KMS-11 (cell line): ENCODE results near the gene CMIP.

Source experiments
- H2AFZ ChIP-seq: fragments of 200-600 bp; sonication (generic); 2 replicates; pipeline ENCODE4 v1.6.1; 2016; ENCODE audit warnings: antibody characterized with exemption, mixed run types, low read depth
- H3K27ac ChIP-seq: fragments of 200-600 bp; sonication (generic); 2 replicates; pipeline ENCODE4 v1.6.1; 2016; ENCODE audit warnings: mild to moderate bottlenecking, mixed run types
- H3K27me3 ChIP-seq: fragments of 200-600 bp; sonication (generic); 2 replicates; pipeline ENCODE4 v1.6.1; 2017; ENCODE audit warnings: mild to moderate bottlenecking, low read depth, mixed run types, moderate library complexity; ENCODE audit not compliant: insufficient read depth
- H3K36me3 ChIP-seq: fragments of 200-600 bp; sonication (generic); 2 replicates; pipeline ENCODE4 v1.6.1; 2017; ENCODE audit warnings: mild to moderate bottlenecking, mixed run types; ENCODE audit not compliant: insufficient read depth
- H3K4me1 ChIP-seq: fragments of 200-600 bp; sonication (generic); 2 replicates; pipeline ENCODE4 v1.6.1; 2016; ENCODE audit warnings: mild to moderate bottlenecking, low read depth, mixed run types; ENCODE audit not compliant: poor library complexity, severe bottlenecking
- H3K4me2 ChIP-seq: fragments of 200-600 bp; sonication (generic); 2 replicates; pipeline ENCODE4 v1.7.0; 2016; ENCODE audit warnings: mild to moderate bottlenecking, mixed run types
- H3K4me3 ChIP-seq: fragments of 200-600 bp; sonication (generic); IDR thresholded peaks from 2 replicates; pipeline ENCODE4 v1.6.1; 2017; ENCODE audit warnings: low read depth, low read length, mixed read lengths; ENCODE audit not compliant: insufficient read depth
- H3K79me2 ChIP-seq: fragments of 200-600 bp; sonication (generic); 2 replicates; pipeline ENCODE4 v1.6.1; 2016; ENCODE audit warnings: low read depth, mixed run types; ENCODE audit not compliant: insufficient read depth
- H3K9ac ChIP-seq: fragments of 200-600 bp; sonication (generic); 2 replicates; pipeline ENCODE4 v1.6.1; 2016; ENCODE audit warnings: mild to moderate bottlenecking, mixed run types
- H4K20me1 ChIP-seq: fragments of 200-600 bp; sonication (generic); 2 replicates; pipeline ENCODE4 v1.6.1; 2016; ENCODE audit warnings: mild to moderate bottlenecking, mixed run types; ENCODE audit not compliant: insufficient read depth
- CTCF ChIP-seq: fragments of 200-600 bp; sonication (generic); conservative IDR thresholded peaks from 2 replicates; pipeline ENCODE4 v1.6.1; 2017; ENCODE audit warnings: low read depth, mild to moderate bottlenecking, antibody characterized with exemption, low read length, moderate library complexity, mixed read lengths

CMIP gene

GRCh38 chr16:81627024-81627423 is 182.4 kb downstream of the CMIP start:
- H3K4me3 ChIP-seq = no peak overlapping the region
- H3K9ac ChIP-seq = no peak overlapping the region
- 0 out of 2 replicates have a peak, but pooled peaks cover 3% of the 10 kb centered on the region for H4K20me1 ChIP-seq
- H2AFZ ChIP-seq = no peak overlapping the region
- no peak overlapping the region for H3K4me2 ChIP-seq
- no peaks in the 10 kb centered on the region for H3K27me3 ChIP-seq
- H3K36me3 ChIP-seq = no peaks in the 10 kb centered on the region
- H3K79me2 ChIP-seq = peaks cover 15% of the 10 kb centered on the region; the same call in 1 of the 2 replicates
- peaks cover 32% of the 10 kb centered on the region for H3K4me1 ChIP-seq
- H3K27ac ChIP-seq = no peak overlapping the region
- TF ChIP-seq CTCF = no peak

GRCh38 chr16:81627729-81628244 is 183.2 kb downstream of the CMIP start:
- no peak overlapping the region for H3K4me2 ChIP-seq
- H3K79me2 ChIP-seq = peaks cover 15% of the 10 kb centered on the region; the same call in 1 of the 2 replicates
- H3K4me3 ChIP-seq = no peak overlapping the region
- H3K4me1 ChIP-seq = peaks cover 36% of the 10 kb centered on the region
- no peak overlapping the region for H3K27ac ChIP-seq
- H3K27me3 ChIP-seq = no peaks in the 10 kb centered on the region
- H2AFZ ChIP-seq = no peak overlapping the region
- no peaks in the 10 kb centered on the region for H3K36me3 ChIP-seq
- no peak overlapping the region for H3K9ac ChIP-seq
- H4K20me1 ChIP-seq = 0 out of 2 replicates have a peak, but pooled peaks cover 3% of the 10 kb centered on the region
- no peak for TF ChIP-seq CTCF

GRCh38 chr16:81629034-81629802 is 184.6 kb downstream of the CMIP start:
- Histone ChIP-seq H3K36me3 (no peaks in the 10 kb centered on the region), H3K4me3 (no peak overlapping the region), H3K27ac (no peak overlapping the region), H3K4me1 (peaks cover 36% of the 10 kb centered on the region), H3K4me2 (no peak overlapping the region), H3K9ac (no peak overlapping the region), H4K20me1 (no peaks in the 10 kb centered on the region), H3K27me3 (no peaks in the 10 kb centered on the region), H2AFZ (no peak overlapping the region), H3K79me2 (peaks cover 20% of the 10 kb centered on the region)
- no peak for TF ChIP-seq CTCF

- Histone ChIP-seq H3K9ac (no peak overlapping the region), H3K79me2 (peaks cover 27% of the 10 kb centered on the region), H3K4me2 (no peak overlapping the region), H3K4me1 (peaks cover 38% of the 10 kb centered on the region), H2AFZ (no peak overlapping the region), H3K27ac (no peak overlapping the region), H3K4me3 (no peak overlapping the region), H3K27me3 (no peaks in the 10 kb centered on the region), H4K20me1 (no peaks in the 10 kb centered on the region), H3K36me3 (no peaks in the 10 kb centered on the region)
- TF ChIP-seq CTCF = no peak
Measured at GRCh38 chr16:81629896-81630634, 185.5 kb downstream of the CMIP start.
